Myocyte (in vitro differentiated cells): ENCODE data around the gene AGRN. TPM values are rescaled to one million over a fixed set of nuclear protein-coding genes. Genes with fewer than 3 reads are reported as not detected.
A peak's percentile ranks its signal among the peaks of the same experiment; 100 is the strongest.

Experiments used
- DNase-seq: peaks from one replicate; pipeline ENCODE4 v3.0.0-alpha.2; 2012; ENCODE audit warnings: low read depth
- total RNA-seq: library from RNA; depleted of rRNA; stranded (reverse); fragments of >200 nt; gene quantifications from 2 replicates; pipeline ENCODE4 v1.2.3, GENCODE V29; 2014

AGRN gene
- total RNA-seq, 1 donor from 2014 or later = 108 TPM

DNA sequence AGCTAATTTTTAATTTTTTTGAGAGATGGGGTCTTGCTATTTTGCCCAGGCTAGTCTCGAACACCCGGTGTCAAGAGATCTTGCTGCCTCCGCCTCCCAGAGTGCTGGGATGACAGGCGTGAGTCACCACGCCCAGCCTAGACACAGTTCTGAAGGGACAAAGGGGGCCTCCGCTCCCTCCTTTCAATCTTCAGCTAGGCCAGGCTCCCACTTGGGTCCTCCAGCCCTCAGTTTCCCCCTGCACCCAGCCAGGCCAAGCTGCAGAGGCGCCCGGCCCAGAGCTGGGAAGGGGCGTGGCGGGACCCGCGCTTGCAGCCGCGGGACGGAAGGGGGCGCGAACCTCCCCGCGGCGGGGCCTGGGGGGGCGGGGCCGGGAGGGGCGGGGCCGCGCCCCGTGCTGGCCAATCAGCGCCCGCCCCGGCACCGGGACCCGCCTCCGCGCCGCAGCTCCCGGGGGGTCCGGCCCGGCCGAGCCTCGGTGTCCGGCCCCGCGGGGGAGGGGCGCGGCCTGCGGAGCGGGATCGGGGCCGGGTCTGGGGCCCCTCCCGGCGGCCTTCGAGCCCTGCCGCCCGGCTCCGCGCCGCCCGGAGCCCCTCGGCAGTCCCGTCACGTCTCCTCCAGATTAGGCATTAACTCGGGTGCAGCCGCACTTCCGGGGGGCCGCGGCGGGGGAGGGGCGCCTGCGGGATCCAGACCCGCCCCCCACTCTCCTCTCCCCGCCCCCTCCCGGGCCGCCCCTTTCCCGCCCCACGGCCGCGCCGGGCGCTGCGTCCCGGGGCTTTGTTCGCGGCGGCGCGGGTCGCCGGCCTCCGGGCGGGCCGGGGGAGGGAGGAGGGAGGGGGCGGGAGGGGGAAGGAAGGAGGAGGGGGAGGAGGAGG is 559 bp upstream of the AGRN start:
- peak; percentile 84 for DNase-seq

DNA sequence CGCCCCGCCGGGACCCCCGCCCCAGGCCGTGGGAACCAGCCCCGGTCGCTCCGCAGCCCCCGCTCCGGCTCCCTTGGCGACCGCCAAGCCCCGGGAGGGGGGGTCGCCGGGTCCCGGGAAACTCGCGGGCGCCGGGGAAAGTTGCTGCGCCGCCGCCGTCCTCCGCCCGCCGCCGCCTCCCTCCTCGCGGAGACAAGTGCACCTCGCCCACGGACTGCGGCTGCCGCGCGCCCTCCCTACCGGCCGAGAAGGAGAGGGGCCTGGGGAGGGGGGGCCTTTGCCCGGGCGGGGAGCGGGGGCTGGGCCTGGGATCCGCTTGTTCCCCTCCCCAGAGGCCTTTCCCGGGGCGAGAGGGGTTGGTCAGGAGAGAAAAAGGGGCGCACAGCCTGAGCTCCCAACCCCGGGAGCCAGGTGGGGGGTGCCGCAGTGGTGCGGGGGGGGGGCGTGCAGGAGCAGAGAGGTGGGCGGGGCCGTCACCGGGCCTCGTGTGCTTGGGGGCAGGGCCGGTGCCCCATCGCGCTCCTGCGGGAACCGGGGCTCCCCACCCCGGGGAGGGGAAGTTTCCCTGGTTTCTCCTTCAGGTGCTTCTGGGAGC is 592 bp downstream of the AGRN start:
- DNase-seq = no peak

DNA sequence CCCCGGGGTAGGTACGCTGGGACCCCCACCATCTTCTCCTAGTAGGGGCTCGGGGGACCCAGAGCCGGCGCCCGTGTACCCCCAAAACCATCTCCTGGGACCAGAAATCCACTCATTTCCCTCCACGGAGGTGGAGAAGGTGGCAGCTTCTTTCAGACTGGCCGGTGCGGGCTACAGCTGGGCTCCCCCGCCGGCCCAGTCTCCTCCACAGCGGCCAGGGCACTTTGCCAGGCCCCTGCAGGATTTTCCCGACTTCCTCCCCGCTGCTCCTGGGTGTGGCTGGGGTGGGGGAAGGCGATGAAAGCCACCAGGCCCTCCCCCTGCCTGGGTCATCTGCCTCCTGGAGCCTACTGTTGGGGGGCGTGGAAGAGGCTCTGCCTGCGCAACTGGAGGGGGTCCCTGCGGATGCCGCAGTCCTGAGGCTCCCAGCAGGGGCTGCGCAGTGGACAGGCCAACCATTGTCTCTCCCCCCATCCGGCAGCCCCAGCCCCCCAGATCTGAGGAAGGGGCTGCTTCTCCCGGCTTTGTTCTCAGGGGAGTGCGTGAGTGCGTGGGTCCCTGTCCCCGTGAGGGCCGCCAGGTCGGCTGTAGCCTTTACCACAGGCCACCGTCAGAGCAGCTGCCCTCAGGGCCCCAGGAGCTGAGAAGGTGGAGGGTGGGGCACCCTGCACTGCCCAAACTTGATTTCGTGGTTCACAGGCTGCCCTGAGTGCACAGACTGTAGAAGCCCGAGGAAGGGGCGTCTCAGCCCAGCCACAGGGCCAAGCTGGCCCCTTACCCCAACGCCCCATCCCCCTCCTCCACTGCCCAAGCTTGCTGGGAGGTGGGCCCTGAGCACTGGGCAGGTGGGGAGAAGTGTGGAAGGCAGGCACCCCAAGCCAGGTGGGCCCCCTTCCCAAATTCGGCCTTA is 1.3 kb downstream of the AGRN start:
- peak; percentile 86 for DNase-seq

DNA sequence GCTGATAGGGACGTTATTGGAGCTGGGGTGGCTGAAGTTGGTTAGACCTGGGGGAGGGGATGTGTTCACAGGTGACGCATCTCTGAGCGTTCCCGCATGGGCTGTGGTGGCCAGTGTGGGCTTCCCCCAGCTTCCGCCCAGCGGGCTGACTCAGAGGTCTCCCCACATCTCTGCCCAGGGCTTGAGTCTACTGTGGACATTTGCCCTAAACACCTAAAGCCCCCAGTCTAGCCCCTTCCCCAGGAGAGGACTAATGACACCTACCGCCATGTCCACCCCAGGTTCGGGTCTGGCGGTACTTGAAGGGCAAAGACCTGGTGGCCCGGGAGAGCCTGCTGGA is 2.0 kb downstream of the AGRN start:
- DNase-seq = no peak

DNA sequence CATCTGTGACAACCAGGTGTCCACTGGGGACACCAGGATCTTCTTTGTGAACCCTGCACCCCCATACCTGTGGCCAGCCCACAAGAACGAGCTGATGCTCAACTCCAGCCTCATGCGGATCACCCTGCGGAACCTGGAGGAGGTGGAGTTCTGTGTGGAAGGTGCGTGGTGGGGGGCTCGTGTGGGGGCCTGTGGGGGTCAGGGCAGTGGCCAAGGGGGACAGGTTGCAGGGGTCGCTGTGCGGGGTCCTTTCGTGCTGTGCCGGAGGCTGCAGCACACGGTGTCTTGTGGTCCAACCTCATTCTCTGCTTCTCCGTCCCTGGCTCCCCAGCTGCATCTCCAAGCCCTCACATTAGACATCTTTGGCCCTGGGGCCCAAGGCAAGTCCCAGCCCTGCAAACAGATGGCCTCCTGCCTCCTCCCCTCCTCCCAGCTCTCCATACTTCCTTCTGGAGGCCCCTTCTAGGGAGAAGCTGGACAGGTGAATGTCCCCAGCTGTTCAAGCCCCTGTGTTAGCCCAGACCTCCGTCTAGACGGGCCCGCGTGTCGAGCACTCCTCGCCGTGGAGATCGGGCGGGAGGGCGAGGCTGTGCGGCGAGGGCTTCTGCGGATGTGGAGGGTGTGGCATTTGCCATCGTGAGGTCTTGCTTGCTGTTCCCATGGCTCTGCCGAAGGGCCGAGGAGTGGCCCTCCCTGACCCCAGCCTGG is 2.5 kb downstream of the AGRN start:
- no peak for DNase-seq

DNA sequence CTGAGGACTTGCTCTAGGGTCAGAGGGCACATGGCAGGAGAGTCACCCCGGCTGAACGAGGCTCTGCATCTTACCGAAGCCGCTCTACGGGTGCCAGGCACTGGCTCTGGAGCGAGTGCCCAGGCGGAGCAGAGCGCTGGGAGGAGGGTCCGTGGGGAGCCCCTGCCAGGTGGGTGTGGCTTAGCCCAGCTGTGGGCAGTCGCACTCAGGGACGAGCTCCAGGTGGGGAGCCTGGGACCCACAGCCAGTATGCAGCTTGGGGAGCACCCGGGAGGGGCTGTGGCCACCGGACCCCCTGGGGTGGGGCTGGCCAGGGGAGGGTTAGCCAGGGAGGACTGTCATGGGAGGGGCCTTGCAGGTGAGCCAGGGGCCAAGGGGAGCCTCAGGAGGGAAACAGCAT is 3.8 kb downstream of the AGRN start:
- DNase-seq = no peak

DNA sequence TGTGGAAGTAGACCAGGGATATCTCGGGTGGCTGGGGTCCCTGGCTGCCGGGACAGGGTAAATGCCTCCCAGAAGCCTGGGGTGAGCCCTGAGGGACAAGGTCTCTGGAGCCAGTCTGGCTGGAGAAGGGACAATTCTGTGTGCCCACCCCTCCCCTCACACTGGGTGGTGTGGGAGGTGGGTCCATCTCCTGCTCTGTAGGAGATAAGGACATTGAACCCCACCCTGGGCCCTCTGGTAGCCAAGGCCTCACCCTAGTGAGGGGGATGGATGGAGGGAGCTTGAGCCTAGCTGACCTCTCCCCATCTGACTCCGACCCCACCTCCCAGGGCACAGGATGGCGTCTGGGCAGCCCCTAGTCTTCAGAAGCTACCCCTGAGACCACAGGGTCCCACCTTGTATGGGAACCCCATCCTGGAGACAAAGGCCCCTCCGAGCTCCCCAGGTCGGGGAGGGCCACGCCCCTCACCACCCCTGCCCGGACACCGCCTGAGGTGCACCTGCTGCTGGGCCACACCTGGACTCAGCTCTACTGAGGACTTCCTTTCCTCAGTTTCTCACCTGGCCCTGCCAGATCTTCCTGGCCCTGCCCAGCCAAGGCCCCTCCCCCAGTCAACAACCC is 4.3 kb downstream of the AGRN start:
- no peak for DNase-seq

DNA sequence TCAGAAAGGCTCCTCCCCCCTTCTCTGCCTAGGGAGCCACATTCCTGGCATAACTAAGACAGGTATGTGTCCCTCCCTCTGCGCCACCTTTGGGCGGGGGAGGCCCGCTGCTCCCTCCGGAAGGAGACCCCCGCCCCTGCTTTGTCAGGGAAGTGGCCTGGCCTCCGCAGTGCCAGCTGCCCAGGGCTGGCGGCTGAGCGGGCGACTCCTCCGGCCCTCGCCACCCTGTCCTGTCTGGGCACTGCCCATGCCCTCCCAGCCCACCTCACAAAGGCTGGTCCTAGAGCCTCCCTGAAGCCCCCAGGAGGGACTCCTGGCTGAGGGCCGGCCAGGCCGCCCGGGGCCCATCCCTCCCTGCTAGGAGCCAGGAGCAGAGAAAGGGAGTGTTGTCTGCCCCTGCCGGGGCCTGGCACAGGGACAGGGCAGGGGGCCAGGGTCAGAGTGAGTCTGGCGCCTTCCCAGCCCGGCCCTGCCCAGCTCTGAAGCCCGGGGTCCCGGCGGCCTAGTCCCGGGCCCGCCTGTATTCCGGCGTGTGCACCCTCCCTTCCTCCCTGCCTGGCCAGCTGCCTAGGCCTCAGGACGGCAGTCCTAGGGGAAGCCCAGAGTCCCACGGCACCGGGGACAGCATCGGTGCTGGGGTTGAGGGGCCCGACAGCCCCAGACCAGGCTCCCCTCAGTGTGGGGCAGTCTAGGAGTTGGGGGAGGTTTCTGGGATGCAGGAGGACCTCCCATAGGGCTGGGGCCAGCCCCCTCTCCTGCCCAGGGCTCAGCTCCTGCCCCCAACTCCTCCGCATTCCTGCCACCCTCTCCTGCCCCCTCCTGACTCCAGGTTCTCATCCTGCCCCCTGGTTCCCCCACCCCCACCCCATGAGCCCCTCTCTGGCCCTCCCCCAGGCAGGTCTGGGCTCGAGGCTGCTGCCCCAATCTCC is 5.1 kb downstream of the AGRN start:
- no peak for DNase-seq

DNA sequence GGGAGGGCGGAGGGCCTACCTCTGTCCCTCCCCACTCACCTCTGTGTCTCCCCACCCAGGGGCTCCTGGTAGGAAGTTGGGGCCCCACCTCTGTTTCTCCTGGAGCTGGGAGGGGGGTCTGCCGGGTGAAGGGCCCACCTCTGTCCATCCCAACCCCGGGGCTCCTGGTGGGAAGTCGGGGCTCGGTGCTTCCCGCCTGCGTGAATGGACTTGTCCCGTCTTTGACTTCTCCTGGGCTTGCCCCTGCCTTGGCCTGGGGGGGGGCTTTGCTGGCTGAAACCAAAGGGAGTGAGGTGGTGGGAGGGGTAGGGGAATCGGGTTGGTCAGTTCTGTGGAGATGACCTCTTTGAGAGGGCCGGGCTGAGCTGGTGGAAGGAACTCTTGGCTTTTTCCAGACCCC is 5.8 kb downstream of the AGRN start:
- no peak for DNase-seq

DNA sequence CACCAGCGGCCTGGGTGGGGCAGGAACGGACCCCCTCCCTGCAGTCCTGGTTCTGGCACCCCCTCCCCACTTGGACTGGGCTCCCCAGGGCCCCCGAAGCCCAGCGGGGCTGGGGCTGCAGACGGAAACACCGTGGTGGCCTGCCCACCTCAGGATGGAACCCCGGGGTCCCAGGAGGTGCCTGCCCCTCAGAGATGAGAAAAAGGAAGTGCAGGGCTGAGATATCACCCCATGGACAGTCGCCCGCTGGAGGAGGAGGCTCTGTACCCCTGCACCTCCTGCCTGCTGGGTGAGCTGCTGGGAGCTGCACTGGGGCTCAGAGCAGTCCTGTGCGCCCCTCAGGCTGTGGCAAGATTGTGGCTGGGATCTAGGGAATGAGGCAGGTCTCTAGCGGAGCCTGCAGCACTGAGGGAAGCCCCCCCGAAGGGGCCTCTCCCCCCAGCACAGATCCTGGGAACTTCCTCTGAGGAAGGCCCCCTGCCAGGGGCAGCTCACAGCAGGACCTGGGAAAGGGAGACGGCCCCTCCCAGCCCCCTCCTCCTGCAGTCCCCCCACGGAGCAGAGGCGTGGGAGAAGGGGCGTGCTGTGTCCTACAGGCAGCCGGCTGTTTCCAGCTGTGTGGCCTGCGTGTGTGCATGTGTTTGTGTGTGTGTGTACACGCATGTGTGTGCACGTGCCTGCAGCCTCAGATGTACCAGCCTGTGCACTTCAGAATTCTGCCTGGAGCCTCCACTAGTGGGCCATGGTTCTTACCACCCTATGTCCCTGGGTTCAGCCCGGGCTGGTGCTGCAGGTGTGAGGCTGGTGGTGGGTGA is 6.9 kb downstream of the AGRN start:
- no peak for DNase-seq

DNA sequence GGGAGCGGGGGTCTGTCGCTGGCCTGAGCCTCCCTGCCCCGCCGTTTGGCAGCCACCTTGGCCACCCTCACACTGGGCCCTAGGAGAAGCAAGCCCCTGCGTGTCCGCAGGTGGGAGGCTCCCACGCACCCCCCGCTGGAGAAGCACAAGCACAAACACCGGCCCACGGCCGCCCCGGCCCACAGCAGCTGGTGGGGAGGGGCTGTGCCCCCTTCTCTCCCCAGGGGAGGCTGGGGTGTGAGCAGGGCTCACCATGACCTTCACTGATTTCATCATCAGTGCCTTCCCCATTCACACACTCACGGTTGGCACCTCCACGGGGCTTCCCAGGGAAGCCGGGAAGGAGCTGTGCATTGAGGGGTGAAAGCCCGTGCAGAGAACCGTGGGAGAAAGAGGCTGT is 7.9 kb downstream of the AGRN start:
- DNase-seq = no peak

DNA sequence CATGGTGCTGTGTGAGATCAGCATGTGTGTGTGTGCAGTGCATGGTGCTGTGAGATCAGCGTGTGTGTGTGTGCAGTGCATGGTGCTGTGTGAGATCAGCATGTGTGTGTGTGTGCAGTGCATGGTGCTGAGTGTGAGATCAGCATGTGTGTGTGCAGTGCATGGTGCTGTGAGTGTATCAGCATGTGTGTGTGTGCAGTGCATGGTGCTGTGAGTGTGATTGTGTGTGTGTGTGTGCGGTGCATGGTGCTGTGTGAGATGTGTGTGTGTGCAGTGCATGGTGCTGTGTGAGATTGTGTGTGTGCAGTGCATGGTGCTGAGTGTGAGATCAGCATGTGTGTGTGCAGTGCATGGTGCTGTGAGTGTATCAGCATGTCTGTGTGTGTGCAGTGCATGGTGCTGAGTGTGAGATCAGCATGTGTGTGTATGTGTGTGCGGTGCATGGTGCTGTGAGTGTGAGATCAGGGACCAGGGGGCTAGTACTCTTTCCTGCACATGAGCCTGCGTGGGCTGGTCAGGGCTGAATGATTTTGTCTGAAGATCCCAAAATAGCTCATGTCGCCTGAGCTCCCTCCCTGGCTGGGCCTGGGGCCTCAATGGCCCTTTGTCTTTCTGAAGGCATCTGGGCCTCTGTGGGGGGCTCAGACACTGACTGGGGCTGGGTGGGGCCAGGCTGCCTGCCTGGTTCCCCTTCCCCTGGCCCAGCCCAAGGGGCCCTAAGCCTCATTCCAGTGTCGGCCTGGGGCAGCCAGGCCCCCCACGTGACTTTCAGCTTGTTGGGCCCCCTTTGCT is 11.1 kb downstream of the AGRN start:
- peak; percentile 37 for DNase-seq

DNA sequence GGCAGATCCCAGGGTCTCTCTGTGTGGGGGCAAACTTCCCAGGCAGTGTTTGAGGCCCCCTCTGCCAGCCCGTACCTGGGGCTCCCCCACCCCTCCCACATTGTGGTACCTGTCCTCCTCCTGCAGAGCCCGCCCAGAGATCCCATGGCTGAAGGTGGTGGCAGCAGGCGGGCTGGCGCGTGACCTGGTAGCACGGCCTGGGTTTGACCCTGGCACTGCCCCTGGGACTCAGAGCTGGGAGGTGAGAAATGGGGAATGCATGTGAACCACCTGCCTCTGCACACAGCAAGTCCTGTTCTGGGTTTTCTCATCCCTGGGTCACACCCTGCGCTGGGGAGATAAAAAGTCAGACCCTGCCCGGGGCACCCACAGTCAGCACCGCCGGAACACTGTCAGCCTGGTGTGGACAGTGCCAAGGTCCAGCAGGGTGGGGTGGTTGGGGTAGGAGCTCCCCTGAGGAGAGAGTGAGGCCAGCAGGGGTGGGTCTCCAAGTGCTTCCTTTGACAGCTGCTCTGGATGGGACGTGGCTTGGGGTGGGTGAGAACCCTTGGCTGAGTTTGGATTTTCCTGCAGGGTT is 11.8 kb downstream of the AGRN start:
- DNase-seq = no peak

DNA sequence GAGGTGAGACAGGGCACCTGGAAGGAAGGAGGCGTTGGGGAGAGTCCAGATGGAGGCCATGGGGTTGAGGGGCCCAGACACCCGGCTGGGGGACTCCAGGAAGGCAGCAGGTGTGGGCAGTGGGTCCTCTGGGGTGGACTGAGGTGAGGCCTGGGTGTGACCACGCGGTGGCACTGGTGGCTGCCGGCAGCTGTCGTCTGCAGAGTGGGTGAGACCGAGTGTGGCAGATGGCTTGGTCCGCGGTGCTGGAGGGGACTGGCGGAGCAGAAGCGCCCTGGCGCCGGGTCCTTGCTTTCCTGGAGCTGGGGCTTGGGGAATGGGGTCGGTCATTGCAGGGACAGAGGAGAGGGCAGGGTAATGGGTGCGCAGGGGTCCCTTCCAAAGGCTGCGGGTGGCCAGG is 12.5 kb downstream of the AGRN start:
- DNase-seq = peak; percentile 87

DNA sequence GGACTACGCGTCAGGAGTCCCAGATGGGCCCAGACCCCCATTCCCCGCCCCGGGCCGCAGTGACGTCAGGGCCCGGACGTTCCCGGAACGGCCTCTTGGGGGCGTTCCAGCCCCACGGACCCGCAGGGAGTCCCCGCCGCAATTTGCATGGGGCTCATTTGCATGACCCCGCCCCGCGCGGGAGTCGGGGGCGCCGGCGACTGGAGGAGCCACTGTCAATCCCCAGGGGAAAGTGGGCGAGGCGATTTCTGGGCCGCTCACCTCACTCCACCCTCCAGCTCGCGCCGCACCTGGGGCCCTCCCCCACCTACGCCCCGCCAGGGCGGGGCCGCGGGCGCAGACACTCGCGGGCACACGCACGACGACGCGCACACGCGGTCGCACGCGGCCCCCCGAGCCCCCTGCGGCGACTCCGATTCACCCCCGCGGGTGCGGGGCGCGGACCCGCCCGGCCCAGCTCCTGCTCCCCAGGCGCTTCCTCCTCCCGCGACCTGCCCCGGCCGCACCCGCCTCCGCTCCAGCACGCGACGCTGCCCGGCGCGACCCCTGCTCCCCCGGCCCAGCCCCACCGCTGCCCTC is 13.2 kb downstream of the AGRN start:
- DNase-seq = peak; percentile 81

DNA sequence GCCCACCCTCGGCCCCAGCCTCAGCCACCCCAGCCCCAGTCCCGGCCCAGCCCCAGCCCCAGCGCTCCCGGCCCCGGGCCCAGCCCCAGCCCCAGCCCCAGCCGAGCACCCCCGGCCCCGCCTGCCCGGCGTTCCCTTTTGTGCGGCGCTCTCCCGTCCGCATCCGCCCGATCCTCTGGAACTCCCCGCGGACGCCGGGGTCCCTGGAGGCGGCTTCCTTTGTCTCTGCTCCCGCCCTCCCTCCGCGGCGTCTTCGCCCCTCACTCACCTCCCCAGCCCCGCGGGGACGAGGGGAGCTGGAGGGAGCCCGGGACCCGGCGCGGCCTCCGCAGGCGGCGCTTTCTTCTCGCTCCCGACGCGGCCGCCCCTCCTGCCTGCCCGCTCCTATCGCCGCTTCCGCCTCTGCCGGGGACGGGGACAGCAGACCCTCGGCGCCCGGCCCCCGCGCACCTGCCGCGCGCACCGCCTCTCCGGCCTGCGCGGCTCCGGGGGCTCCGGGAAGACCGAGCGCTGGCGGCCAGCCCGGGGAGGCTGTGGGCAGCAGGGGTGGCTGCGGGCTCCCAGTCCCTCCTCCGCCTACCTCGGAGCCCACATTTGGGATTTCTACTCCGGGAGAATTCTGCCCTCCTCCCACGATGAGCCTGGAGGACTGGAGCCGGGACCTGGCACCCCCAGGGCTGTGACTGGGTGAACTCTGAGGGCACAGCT is 14.0 kb downstream of the AGRN start:
- no peak for DNase-seq

DNA sequence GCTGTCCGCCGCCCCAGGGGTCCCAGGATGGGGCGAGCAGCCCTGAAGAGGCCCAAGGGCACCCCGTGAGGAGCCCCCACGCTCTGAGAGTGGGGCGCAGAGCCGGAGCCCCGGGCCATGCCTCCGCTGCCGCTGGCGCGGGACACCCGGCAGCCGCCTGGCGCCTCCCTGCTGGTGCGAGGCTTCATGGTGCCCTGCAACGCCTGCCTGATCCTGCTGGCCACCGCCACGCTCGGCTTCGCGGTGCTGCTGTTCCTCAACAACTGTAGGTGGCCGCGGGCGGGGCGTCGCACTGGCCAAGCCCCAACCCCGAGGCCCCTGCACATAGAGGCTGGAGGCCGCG is 14.5 kb downstream of the AGRN start:
- DNase-seq = no peak
